ENCODE measurements around the gene SDHD. TPM values are rescaled to one million over a fixed set of nuclear protein-coding genes. Genes with fewer than 3 reads are reported as not detected.

The SDHD gene
- total RNA-seq, 2 donors from 2014 or later = 113 to 166 TPM

- DNase-seq (ENCODE audit: low spot score) = no peak
- Histone ChIP-seq H3K4me3 (no peak overlapping the region), H3K27ac (no peak overlapping the region), H3K36me3 (no peaks in the 10 kb centered on the region), H3K9me3 (no peaks in the 10 kb centered on the region), H3K27me3 (no peaks in the 10 kb centered on the region), H3K4me1 (no peaks in the 10 kb centered on the region)
- TF ChIP-seq CTCF (IDR thresholded peaks at IDR 0.05) = no peak
Observed at GRCh38 chr11:112128483-112129121, 41.9 kb downstream of the SDHD start.

GRCh38 chr11:112129656-112130055 lies 43.0 kb downstream of the SDHD start:
- TF ChIP-seq CTCF (IDR thresholded peaks at IDR 0.05) = no peak
- no peak overlapping the region for H3K4me3 ChIP-seq
- no peak overlapping the region for H3K27ac ChIP-seq
- H3K4me1 ChIP-seq = no peaks in the 10 kb centered on the region
- no peaks in the 10 kb centered on the region for H3K9me3 ChIP-seq
- no peaks in the 10 kb centered on the region for H3K36me3 ChIP-seq
- H3K27me3 ChIP-seq = no peaks in the 10 kb centered on the region
- no peak for DNase-seq (ENCODE audit: low spot score)

GRCh38 chr11:112132737-112133136 lies 46.1 kb downstream of the SDHD start:
- no peaks in the 10 kb centered on the region for H3K9me3 ChIP-seq
- no peak overlapping the region for H3K27ac ChIP-seq
- H3K27me3 ChIP-seq = no peaks in the 10 kb centered on the region
- H3K4me1 ChIP-seq = no peaks in the 10 kb centered on the region
- no peak overlapping the region for H3K4me3 ChIP-seq
- H3K36me3 ChIP-seq = no peaks in the 10 kb centered on the region
- DNase-seq (ENCODE audit: low spot score) = no peak
- TF ChIP-seq CTCF (IDR thresholded peaks at IDR 0.05) = no peak

GRCh38 chr11:112134473-112134872 lies 47.8 kb downstream of the SDHD start:
- Histone ChIP-seq H3K4me1 (no peaks in the 10 kb centered on the region), H3K9me3 (no peaks in the 10 kb centered on the region), H3K27me3 (no peaks in the 10 kb centered on the region), H3K4me3 (no peak overlapping the region), H3K36me3 (no peaks in the 10 kb centered on the region), H3K27ac (no peak overlapping the region)
- no peak for TF ChIP-seq CTCF (IDR thresholded peaks at IDR 0.05)
- DNase-seq (ENCODE audit: low spot score) = no peak

DNA sequence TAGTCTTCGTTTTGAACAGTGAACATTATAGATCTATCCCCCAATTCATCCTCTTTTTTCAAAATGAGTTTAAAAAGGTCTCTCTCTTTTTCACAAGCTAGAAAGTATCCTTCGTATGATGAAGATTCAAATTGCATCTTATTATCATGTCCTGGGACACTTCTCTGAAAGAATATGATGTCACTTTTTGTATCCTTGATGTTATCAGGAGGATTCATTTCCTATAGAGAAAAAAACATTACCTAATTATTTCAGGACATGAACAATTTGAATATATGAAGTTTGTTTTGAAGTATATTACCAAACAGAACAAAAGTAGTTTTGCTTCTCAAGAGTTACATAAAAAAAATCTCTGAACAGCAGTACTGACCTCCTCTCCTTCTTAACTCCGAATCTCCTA lies 56.9 kb downstream of the SDHD start:
- Histone ChIP-seq H3K4me3 (no peak overlapping the region), H3K9me3 (peaks cover 0 to 13% of the 10 kb centered on the region in 2 donors), H3K27ac (no peak overlapping the region), H3K4me1 (no peaks in the 10 kb centered on the region), H3K27me3 (no peaks in the 10 kb centered on the region), H3K36me3 (no peaks in the 10 kb centered on the region)
- no peak for DNase-seq (ENCODE audit: low spot score)
- TF ChIP-seq CTCF (IDR thresholded peaks at IDR 0.05) = no peak

Other genes starting within 250 kb of the SDHD start
- 10 to 100 TPM; 22.2 to 32.4 TPM for gene ALG9, start 215.3 kb upstream of the SDHD start, total RNA-seq
- gene FDXACB1, start 207.7 kb upstream of the SDHD start, total RNA-seq = 1 to 10 TPM in 1 of 2 donors, under 1 TPM in 1; 0.90 to 2.0 TPM
- gene CFAP68, start 207.3 kb upstream of the SDHD start, total RNA-seq = 10 to 100 TPM; 27.7 to 40.9 TPM
- 1,000 to 10,000 TPM; 2,961 to 3,608 TPM for gene CRYAB, start 175.1 kb upstream of the SDHD start, total RNA-seq
- 10 to 100 TPM in 1 of 2 donors, 1 to 10 TPM in 1; 5.5 to 13.0 TPM for gene HSPB2, start 174.1 kb upstream of the SDHD start, total RNA-seq
- gene C11orf52, start 168.0 kb upstream of the SDHD start, total RNA-seq = 1 to 10 TPM; 1.5 to 8.3 TPM
- 10 to 100 TPM; 25.7 to 50.9 TPM for gene DIXDC1, start 149.5 kb upstream of the SDHD start, total RNA-seq
- gene DLAT, start 61.5 kb upstream of the SDHD start, total RNA-seq = 10 to 100 TPM; 58.5 to 98.1 TPM
- gene PIH1D2, start 12.9 kb upstream of the SDHD start, total RNA-seq = 1 to 10 TPM; 1.2 to 1.7 TPM
- 1 to 10 TPM; 4.4 to 7.0 TPM for gene NKAPD1, start 12.6 kb upstream of the SDHD start, total RNA-seq
- gene TIMM8B, start 117 bp upstream of the SDHD start, total RNA-seq = 10 to 100 TPM; 54.3 to 61.4 TPM
- 10 to 100 TPM; 11.1 to 17.0 TPM for gene IL18, start 77.2 kb downstream of the SDHD start, total RNA-seq
- not detected for gene TEX12, start 80.5 kb downstream of the SDHD start, total RNA-seq
- 10 to 100 TPM; 40.6 to 44.7 TPM for gene BCO2, start 88.6 kb downstream of the SDHD start, total RNA-seq
- 10 to 100 TPM; 18.1 to 19.5 TPM for gene PTS, start 139.6 kb downstream of the SDHD start, total RNA-seq
- not detected for gene PLET1, start 174.0 kb downstream of the SDHD start, total RNA-seq